ENCODE measurements around the gene AATK. TPM values are rescaled to one million over a fixed set of nuclear protein-coding genes. Genes with fewer than 3 reads are reported as not detected.
A peak's percentile ranks its signal among the peaks of the same experiment; 100 is the strongest.

The AATK gene
- polyA plus RNA-seq, 1 of the 3 experiments (the other 2 are of a cell fraction): 0.51 TPM

DNA sequence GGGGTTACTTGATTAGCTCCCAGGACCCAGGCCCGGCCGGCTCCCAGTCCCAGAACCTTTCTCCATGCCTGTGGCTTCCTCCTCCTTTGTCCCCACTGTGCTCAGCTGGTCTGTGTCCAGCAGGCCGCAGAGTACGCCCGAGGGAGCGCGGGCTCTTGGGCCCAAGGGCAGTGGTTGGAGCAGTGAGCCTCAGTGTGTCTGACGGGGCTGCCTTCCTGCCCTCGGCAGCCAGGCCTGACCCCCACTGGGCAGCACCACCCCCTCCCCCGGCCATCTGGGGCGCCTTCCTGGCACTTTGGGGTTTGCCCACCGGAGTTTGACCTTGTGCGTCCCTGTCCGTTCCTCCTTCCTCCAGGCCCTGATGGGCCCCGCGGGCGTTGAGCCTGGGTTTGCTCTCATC is 63.2 kb downstream of the AATK start (continued):
- TF ChIP-seq, protein P1, sequence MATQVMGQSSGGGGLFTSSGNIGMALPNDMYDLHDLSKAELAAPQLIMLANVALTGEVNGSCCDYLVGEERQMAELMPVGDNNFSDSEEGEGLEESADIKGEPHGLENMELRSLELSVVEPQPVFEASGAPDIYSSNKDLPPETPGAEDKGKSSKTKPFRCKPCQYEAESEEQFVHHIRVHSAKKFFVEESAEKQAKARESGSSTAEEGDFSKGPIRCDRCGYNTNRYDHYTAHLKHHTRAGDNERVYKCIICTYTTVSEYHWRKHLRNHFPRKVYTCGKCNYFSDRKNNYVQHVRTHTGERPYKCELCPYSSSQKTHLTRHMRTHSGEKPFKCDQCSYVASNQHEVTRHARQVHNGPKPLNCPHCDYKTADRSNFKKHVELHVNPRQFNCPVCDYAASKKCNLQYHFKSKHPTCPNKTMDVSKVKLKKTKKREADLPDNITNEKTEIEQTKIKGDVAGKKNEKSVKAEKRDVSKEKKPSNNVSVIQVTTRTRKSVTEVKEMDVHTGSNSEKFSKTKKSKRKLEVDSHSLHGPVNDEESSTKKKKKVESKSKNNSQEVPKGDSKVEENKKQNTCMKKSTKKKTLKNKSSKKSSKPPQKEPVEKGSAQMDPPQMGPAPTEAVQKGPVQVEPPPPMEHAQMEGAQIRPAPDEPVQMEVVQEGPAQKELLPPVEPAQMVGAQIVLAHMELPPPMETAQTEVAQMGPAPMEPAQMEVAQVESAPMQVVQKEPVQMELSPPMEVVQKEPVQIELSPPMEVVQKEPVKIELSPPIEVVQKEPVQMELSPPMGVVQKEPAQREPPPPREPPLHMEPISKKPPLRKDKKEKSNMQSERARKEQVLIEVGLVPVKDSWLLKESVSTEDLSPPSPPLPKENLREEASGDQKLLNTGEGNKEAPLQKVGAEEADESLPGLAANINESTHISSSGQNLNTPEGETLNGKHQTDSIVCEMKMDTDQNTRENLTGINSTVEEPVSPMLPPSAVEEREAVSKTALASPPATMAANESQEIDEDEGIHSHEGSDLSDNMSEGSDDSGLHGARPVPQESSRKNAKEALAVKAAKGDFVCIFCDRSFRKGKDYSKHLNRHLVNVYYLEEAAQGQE (IDR thresholded peaks at IDR 0.05; ENCODE audit: low read depth, low read length): no peak
- TF ChIP-seq SIN3A (IDR thresholded peaks at IDR 0.05; ENCODE audit: borderline replicate concordance, low read depth, low read length) (no peak), GATA2 (CRISPR knock-in tag; IDR thresholded peaks at IDR 0.05) (no peak)

DNA sequence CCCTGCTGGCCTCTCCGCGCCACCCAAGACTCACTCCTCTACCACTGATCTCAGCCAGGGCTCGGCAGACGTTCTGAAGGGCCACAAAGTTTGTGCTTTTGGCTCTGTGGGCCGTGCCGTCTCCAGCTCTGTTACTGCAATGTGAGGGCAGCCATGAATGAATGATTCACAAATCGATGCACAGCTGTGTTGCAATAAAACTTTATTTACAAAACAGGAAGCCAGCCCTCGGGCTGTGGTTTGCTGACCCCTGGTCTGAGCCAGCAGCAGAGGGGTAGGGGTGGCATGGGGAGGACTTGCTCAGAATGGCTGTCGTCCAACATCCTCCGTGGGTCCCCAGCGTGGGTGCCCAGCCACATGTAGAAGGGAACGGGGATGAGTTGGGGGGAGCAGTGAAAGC is 63.7 kb downstream of the AATK start:
- POLR2A ChIA-PET: interaction anchor here (1.2 kb wide), 1 partner anchor 26 kb away, joined by 3 read pairs; no protein-coding TSS in a partner anchor
- H3K4me2 ChIP-seq: no peak overlapping the region

DNA sequence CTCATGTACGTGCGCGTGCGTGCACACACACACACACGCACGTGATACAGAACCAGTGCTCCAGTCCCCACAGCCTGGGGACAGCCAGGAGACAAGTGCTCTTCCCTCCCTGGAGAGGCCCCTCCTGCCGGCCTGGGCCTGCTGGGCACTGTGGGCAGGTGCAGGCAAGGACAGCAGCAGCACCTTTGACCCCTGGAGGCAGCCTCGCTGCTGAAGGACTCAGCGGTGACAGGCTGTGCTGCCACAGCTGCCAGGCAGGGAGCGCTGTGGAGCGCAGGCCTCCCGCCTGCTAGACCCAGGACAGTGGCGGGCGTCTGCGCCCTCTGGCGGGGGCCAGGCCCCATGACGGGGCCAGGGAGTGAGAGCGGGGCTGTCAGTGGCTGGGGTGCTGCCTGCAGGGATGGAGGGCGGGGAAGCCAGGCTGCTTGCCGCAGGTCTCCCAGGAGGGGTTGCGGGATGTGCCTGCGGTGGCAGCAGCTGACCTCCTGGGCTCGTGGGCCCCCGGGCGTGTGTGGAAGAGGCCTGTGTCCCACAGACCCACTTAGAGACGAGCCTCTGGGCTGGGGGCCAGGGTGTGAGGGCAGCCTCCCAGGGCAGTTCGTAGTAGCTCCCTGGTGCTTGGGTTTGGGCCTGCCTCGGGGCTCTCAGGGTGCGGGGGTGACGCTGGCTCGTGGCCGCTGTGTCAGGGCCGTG is 64.3 kb downstream of the AATK start:
- CTCF ChIA-PET: interaction anchor here (0.5 to 13.7 kb wide), 72 partner anchors 13 to 911 kb away, joined by 3 to 668 read pairs (median 5); partner anchors contain the start of genes BAIAP2, CHMP6, NDUFAF8 and PVALEF
- Histone ChIP-seq H3K27me3 (ENCODE audit: insufficient read depth) (no peaks in the 10 kb centered on the region), H3K27ac (ENCODE audit: low read depth in 2 of 2, low read length in 1 of 2) (no peak overlapping the region), H3K4me1 (ENCODE audit: control insufficient read depth in 1 of 2, insufficient read depth in 2 of 2, low read depth in 1 of 2, low read length in 1 of 2) (peaks cover 11 to 13% of the 10 kb centered on the region in 2 experiments; a peak in 3 of 4 replicates), H3K9ac (no peak overlapping the region), H3K79me2 (ENCODE audit: insufficient read depth) (no peaks in the 10 kb centered on the region), H3K4me3 (ENCODE audit: low read depth in 2 of 2, low read length in 1 of 2) (peak overlapping the region in 1 of 2 experiments; percentile 24; a peak in 1 of 4 replicates), H3K9me2 (no peaks in the 10 kb centered on the region), H3K9me3 (no peaks in the 10 kb centered on the region), H2AFZ (ENCODE audit: low read depth) (no peak overlapping the region), H3K4me2 (no peak overlapping the region), H3F3A (replicated peaks; ENCODE audit: insufficient read depth) (no peaks in the 10 kb centered on the region), H4K20me1 (ENCODE audit: insufficient read depth) (0 out of 2 replicates have a peak, but pooled peaks cover 5% of the 10 kb centered on the region), H3K36me3 (replicated peaks in 1 of 2; ENCODE audit: control insufficient read depth in 1 of 2, insufficient read depth in 2 of 2, low read length in 1 of 2) (peaks cover 0 to 16% of the 10 kb centered on the region in 2 experiments)
- 60% methylated on average over 15 of the region's 33 CpGs for WGBS (ENCODE audit: low lambda C conversion rate)
- POLR2A ChIA-PET: no interaction called here
- DNase-seq: peak; percentile 100
- TF ChIP-seq, protein P2, sequence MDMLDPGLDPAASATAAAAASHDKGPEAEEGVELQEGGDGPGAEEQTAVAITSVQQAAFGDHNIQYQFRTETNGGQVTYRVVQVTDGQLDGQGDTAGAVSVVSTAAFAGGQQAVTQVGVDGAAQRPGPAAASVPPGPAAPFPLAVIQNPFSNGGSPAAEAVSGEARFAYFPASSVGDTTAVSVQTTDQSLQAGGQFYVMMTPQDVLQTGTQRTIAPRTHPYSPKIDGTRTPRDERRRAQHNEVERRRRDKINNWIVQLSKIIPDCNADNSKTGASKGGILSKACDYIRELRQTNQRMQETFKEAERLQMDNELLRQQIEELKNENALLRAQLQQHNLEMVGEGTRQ (IDR thresholded peaks at IDR 0.05; ENCODE audit: borderline replicate concordance, low read depth, low read length): 0 out of 2 replicates have a peak, but pooled peaks have one; percentile 17
- TF ChIP-seq NFIC (IDR thresholded peaks at IDR 0.05; ENCODE audit: borderline replicate concordance) (no peak), RAD21 (IDR thresholded peaks at IDR 0.05; ENCODE audit: low read length) (peak; percentile 97), FOXM1 (IDR thresholded peaks at IDR 0.05; ENCODE audit: low read depth) (no peak), ELF1 (IDR thresholded peaks at IDR 0.05) (no peak), SIN3A (IDR thresholded peaks at IDR 0.05; ENCODE audit: borderline replicate concordance, low read depth, low read length) (peak; percentile 90), YY1 (IDR thresholded peaks at IDR 0.05; ENCODE audit: low read depth) (no peak), SMC3 (IDR thresholded peaks at IDR 0.05; ENCODE audit: low read depth, low read length) (peak; percentile 100), FOSL2 (IDR thresholded peaks at IDR 0.05; ENCODE audit: borderline replicate concordance, low read depth) (no peak)
- TF ChIP-seq, protein P3, sequence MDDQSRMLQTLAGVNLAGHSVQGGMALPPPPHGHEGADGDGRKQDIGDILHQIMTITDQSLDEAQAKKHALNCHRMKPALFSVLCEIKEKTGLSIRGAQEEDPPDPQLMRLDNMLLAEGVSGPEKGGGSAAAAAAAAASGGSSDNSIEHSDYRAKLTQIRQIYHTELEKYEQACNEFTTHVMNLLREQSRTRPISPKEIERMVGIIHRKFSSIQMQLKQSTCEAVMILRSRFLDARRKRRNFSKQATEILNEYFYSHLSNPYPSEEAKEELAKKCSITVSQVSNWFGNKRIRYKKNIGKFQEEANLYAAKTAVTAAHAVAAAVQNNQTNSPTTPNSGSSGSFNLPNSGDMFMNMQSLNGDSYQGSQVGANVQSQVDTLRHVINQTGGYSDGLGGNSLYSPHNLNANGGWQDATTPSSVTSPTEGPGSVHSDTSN (IDR thresholded peaks at IDR 0.05): no peak
- TF ChIP-seq, protein P4, sequence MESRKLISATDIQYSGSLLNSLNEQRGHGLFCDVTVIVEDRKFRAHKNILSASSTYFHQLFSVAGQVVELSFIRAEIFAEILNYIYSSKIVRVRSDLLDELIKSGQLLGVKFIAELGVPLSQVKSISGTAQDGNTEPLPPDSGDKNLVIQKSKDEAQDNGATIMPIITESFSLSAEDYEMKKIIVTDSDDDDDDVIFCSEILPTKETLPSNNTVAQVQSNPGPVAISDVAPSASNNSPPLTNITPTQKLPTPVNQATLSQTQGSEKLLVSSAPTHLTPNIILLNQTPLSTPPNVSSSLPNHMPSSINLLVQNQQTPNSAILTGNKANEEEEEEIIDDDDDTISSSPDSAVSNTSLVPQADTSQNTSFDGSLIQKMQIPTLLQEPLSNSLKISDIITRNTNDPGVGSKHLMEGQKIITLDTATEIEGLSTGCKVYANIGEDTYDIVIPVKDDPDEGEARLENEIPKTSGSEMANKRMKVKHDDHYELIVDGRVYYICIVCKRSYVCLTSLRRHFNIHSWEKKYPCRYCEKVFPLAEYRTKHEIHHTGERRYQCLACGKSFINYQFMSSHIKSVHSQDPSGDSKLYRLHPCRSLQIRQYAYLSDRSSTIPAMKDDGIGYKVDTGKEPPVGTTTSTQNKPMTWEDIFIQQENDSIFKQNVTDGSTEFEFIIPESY (IDR thresholded peaks at IDR 0.05; ENCODE audit: borderline replicate concordance, low read depth): no peak

More for the DNA sequence above, 63.7 kb downstream of the AATK start:
- no peak overlapping the region for H3K27ac ChIP-seq (ENCODE audit: low read depth in 2 of 2, low read length in 1 of 2)
- H3K4me1 ChIP-seq (ENCODE audit: control insufficient read depth in 1 of 2, insufficient read depth in 2 of 2, low read depth in 1 of 2, low read length in 1 of 2): peaks cover 6 to 10% of the 10 kb centered on the region in 2 experiments; a peak in 2 of 4 replicates
- H3K9me3 ChIP-seq: no peaks in the 10 kb centered on the region
- H3K79me2 ChIP-seq (ENCODE audit: insufficient read depth): no peaks in the 10 kb centered on the region
- TF ChIP-seq CHD2 (IDR thresholded peaks at IDR 0.05; ENCODE audit: low read length, partially characterized antibody) (no peak), EZH2phosphoT487 (IDR thresholded peaks at IDR 0.05; ENCODE audit: borderline replicate concordance, low read depth) (no peak), JUND (IDR thresholded peaks at IDR 0.05) (no peak), SIN3A (IDR thresholded peaks at IDR 0.05; ENCODE audit: borderline replicate concordance, low read depth, low read length) (no peak)
- H3K9ac ChIP-seq: no peak overlapping the region
- H3K9me2 ChIP-seq: no peaks in the 10 kb centered on the region
- no peak for DNase-seq
- WGBS (ENCODE audit: low lambda C conversion rate): 74% methylated on average over 12 of the region's 12 CpGs
- H2AFZ ChIP-seq (ENCODE audit: low read depth): no peak overlapping the region
- no peak overlapping the region for H3K4me3 ChIP-seq (ENCODE audit: low read depth in 2 of 2, low read length in 1 of 2)
- H3K27me3 ChIP-seq (ENCODE audit: insufficient read depth): no peaks in the 10 kb centered on the region
- 0 out of 2 replicates have a peak, but pooled peaks cover 5% of the 10 kb centered on the region for H4K20me1 ChIP-seq (ENCODE audit: insufficient read depth)
- CTCF ChIA-PET: interaction anchor here (0.6 to 13.7 kb wide), 55 partner anchors 13 to 911 kb away, joined by 3 to 668 read pairs (median 6); partner anchors contain the start of genes BAIAP2, CHMP6, PVALEF and SLC38A10
- H3F3A ChIP-seq (replicated peaks; ENCODE audit: insufficient read depth): no peaks in the 10 kb centered on the region
- H3K36me3 ChIP-seq (replicated peaks in 1 of 2; ENCODE audit: control insufficient read depth in 1 of 2, insufficient read depth in 2 of 2, low read length in 1 of 2): peaks cover 0 to 20% of the 10 kb centered on the region in 2 experiments
